Measurements from ENCODE around the gene FERMT3. TPM values are rescaled to one million over a fixed set of nuclear protein-coding genes. Genes with fewer than 3 reads are reported as not detected.

Gene FERMT3
- total RNA-seq, result 1.0 and 2.1 TPM in 2 replicates

GRCh38 chr11:64206457-64207255, at the start of gene FERMT3:
FERMT3 (plus strand) TSS chr11:64206721; CDS start chr11:64207365, 644 bp downstream.

GRCh38 chr11:64165842-64166635, 40.5 kb upstream of the FERMT3 start, which contains the start of gene MACROD1:
MACROD1 (minus strand) TSS chr11:64166113; CDS start chr11:64165994, 119 bp downstream.

GRCh38 chr11:64185693-64186491, 20.6 kb upstream of the FERMT3 start, which contains the start of gene STIP1:
STIP1 (plus strand) TSS chr11:64186171; CDS start chr11:64186262, 91 bp downstream.

GRCh38 chr11:64225608-64226506, 19.3 kb downstream of the FERMT3 start, which contains the start of the genes NUDT22 and TRPT1:
NUDT22 (plus strand) TSS chr11:64226274; CDS start chr11:64226653, 379 bp downstream.
TRPT1 (minus strand) TSS chr11:64226186; CDS start chr11:64225860, 326 bp downstream.

GRCh38 chr11:64230171-64230984, 23.9 kb downstream of the FERMT3 start, which contains the start of gene DNAJC4:
DNAJC4 (plus strand) TSS chr11:64230548; CDS start chr11:64230855, 307 bp downstream.

GRCh38 chr11:64233913-64234586, 27.5 kb downstream of the FERMT3 start, which contains the start of gene VEGFB:
VEGFB (plus strand) TSS chr11:64234584; CDS start chr11:64234834, 250 bp downstream.

GRCh38 chr11:64240435-64241240, 34.1 kb downstream of the FERMT3 start, which contains the start of gene FKBP2:
FKBP2 (plus strand) TSS chr11:64241095; CDS start chr11:64242388, 1,293 bp downstream.

GRCh38 chr11:64246871-64247728, 40.6 kb downstream of the FERMT3 start, which contains the start of gene PPP1R14B:
PPP1R14B (minus strand) TSS chr11:64246943; CDS start chr11:64246673, 270 bp downstream.

GRCh38 chr11:64251016-64251752, 44.7 kb downstream of the FERMT3 start, which contains the start of gene PLCB3:
PLCB3 (plus strand) TSS chr11:64251530; CDS start chr11:64251650, 120 bp downstream.

Other genes starting within 250 kb of the FERMT3 start
- gene COX8A, start 232.1 kb upstream of the FERMT3 start, total RNA-seq, result 816 and 1,119 TPM in 2 replicates
- 122 and 156 TPM in 2 replicates for gene OTUB1, start 220.3 kb upstream of the FERMT3 start, total RNA-seq
- gene FLRT1, start 170.8 kb upstream of the FERMT3 start, total RNA-seq, result under 0.01 and 0.25 TPM in 2 replicates
- 18.6 and 53.9 TPM in 2 replicates for gene MACROD1, start 40.6 kb upstream of the FERMT3 start, total RNA-seq
- 92.3 and 253 TPM in 2 replicates for gene STIP1, start 20.6 kb upstream of the FERMT3 start, total RNA-seq
- gene TRPT1, start 19.5 kb downstream of the FERMT3 start, total RNA-seq, result 46.1 and 80.9 TPM in 2 replicates
- gene NUDT22, start 19.6 kb downstream of the FERMT3 start, total RNA-seq, result 74.1 and 83.3 TPM in 2 replicates
- 19.2 and 48.3 TPM in 2 replicates for gene DNAJC4, start 23.8 kb downstream of the FERMT3 start, total RNA-seq
- gene VEGFB, start 27.9 kb downstream of the FERMT3 start, total RNA-seq, result 49.4 and 99.0 TPM in 2 replicates
- gene FKBP2, start 34.4 kb downstream of the FERMT3 start, total RNA-seq, result 61.4 and 85.3 TPM in 2 replicates
- 257 and 542 TPM in 2 replicates for gene PPP1R14B, start 40.2 kb downstream of the FERMT3 start, total RNA-seq
- gene PLCB3, start 44.8 kb downstream of the FERMT3 start, total RNA-seq, result 28.9 and 47.6 TPM in 2 replicates
- gene BAD, start 77.9 kb downstream of the FERMT3 start, total RNA-seq, result 95.5 and 114 TPM in 2 replicates
- gene GPR137, start 79.1 kb downstream of the FERMT3 start, total RNA-seq, result 19.2 and 32.2 TPM in 2 replicates
- not detected in 2 replicates for gene KCNK4, start 84.6 kb downstream of the FERMT3 start, total RNA-seq
- gene CATSPERZ, start 93.6 kb downstream of the FERMT3 start, total RNA-seq, result not detected in 2 replicates
- gene ESRRA, start 98.8 kb downstream of the FERMT3 start, total RNA-seq, result 30.0 and 36.4 TPM in 2 replicates
- 198 and 229 TPM in 2 replicates for gene TRMT112, start 110.8 kb downstream of the FERMT3 start, total RNA-seq
- gene PRDX5, start 111.4 kb downstream of the FERMT3 start, total RNA-seq, result 243 and 341 TPM in 2 replicates
- 1.6 and 3.3 TPM in 2 replicates for gene CCDC88B, start 133.5 kb downstream of the FERMT3 start, total RNA-seq
- 40.1 and 62.1 TPM in 2 replicates for gene RPS6KA4, start 152.4 kb downstream of the FERMT3 start, total RNA-seq